Measurements from ENCODE around the gene AHDC1. TPM values are rescaled to one million over a fixed set of nuclear protein-coding genes. Genes with fewer than 3 reads are reported as not detected.

Gene AHDC1
- total and polyA plus RNA-seq, 9 of the 15 experiments (the other 6 are each of a cell fraction or from before 2014, with no cell fraction given) = 0.21 to 36.4 (median 4.7) TPM

DNA sequence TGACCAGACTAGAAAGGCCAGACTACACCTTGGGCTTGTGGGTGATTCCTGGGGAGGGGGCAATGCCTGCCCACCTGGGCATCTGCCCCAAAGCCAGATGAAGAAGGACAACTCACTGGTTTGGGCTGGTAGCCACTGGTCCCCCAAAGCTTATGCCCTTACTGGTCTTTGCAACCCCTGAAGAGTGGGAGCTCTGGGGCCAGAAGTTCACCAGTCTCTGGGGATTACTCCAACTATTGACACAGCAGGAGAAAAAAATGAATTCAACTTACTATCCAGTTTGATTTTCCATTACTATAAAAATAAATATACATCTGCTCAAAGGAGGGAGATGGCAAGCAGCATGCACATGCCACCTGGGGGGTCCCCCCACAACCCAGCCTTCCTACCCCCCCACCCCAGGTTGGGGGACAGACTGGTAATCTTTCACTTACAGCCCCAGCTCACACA lies 2.6 kb downstream of the AHDC1 start:
- no peaks in the 10 kb centered on the region for H3K9me3 ChIP-seq (replicated peaks; ENCODE audit: control insufficient read depth, insufficient read depth, low read depth, low read length)
- peaks cover 75% of the 10 kb centered on the region for H3K79me2 ChIP-seq (ENCODE audit: control insufficient read depth, insufficient read depth, low read length)
- no peak overlapping the region for H3K4me2 ChIP-seq (ENCODE audit: insufficient read depth, low read length)
- peaks cover 12% of the 10 kb centered on the region for H3K9me1 ChIP-seq (ENCODE audit: control insufficient read depth, insufficient read depth, low read length)
- ATAC-seq = no peak
- peaks cover 44% of the 10 kb centered on the region for H4K20me1 ChIP-seq (replicated peaks; ENCODE audit: control insufficient read depth, insufficient read depth, low read length)
- no peaks in the 10 kb centered on the region for H3K27me3 ChIP-seq (ENCODE audit: control insufficient read depth in 2 of 2, insufficient read depth in 2 of 2, low read length in 2 of 2)
- H3K9ac ChIP-seq (ENCODE audit: insufficient read depth in 1 of 2, low read depth in 2 of 2, low read length in 2 of 2) = peak overlapping the region in 1 of 2 experiments; percentile 95; a peak in 2 of 4 replicates
- intact Hi-C loops (cut with micrococcal nuclease) (no loop called here), in situ Hi-C loops (cut with MboI) (loop anchor here (10.0 to 25.0 kb wide), 3 partner anchors 47 to 489 kb away; no protein-coding TSS in a partner anchor)
- peaks cover 20% of the 10 kb centered on the region; the same call in 2 of the 3 replicates for H3K36me3 ChIP-seq (ENCODE audit: control insufficient read depth, insufficient read depth, low read length)
- no TSS peak for BruUV-seq (replicated peaks)
- peaks cover 72 to 80% of the 10 kb centered on the region in 2 experiments for H3K4me1 ChIP-seq (replicated peaks in 1 of 2; ENCODE audit: control insufficient read depth in 2 of 2, insufficient read depth in 2 of 2, low read length in 2 of 2)
- H2AFZ ChIP-seq (ENCODE audit: low read depth, low read length) = no peak overlapping the region
- no peak for DNase-seq (ENCODE audit: extremely low read depth in 1 of 4, low spot score in 3 of 4)
- FAIRE-seq = no peak
- CTCF ChIA-PET (ENCODE audit: low intra/inter-chr PET ratio) = no interaction called here
- POLR2A ChIA-PET = interaction anchor here (0.6 to 4.5 kb wide), 9 partner anchors 10 to 93 kb away, joined by 3 to 28 read pairs (median 7); no protein-coding TSS in a partner anchor
- H3K4me3 ChIP-seq = no peak overlapping the region
- TF ChIP-seq RBBP5 (IDR thresholded peaks at IDR 0.05; ENCODE audit: borderline replicate concordance, insufficient read depth, low read length, poor library complexity, severe bottlenecking) (peak; percentile 3), POLR3A (IDR thresholded peaks at IDR 0.05; ENCODE audit: borderline replicate concordance, extremely low read depth, insufficient read depth, insufficient read length) (no peak)
- TF ChIP-seq, protein P1, sequence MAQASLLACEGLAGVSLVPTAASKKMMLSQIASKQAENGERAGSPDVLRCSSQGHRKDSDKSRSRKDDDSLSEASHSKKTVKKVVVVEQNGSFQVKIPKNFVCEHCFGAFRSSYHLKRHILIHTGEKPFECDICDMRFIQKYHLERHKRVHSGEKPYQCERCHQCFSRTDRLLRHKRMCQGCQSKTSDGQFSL (CRISPR knock-in tag; IDR thresholded peaks at IDR 0.05) = 0 out of 2 replicates have a peak, but pooled peaks have one; percentile 51
- TF ChIP-seq, protein P1 (tag; IDR thresholded peaks at IDR 0.05) = no peak
- H3K27ac ChIP-seq (ENCODE audit: extremely low read depth, low read depth, low read length) = peak overlapping the region; percentile 33; the same call in 2 of the 3 replicates

Measured in K562 (cell line).